ENCODE data around the gene TNFAIP8L3. TPM values are rescaled to one million over a fixed set of nuclear protein-coding genes. Genes with fewer than 3 reads are reported as not detected.

The TNFAIP8L3 gene
- total and polyA plus RNA-seq, 2 of the 4 experiments (the other 2 are of a cell fraction), result 0.29 to 0.90 TPM

DNA sequence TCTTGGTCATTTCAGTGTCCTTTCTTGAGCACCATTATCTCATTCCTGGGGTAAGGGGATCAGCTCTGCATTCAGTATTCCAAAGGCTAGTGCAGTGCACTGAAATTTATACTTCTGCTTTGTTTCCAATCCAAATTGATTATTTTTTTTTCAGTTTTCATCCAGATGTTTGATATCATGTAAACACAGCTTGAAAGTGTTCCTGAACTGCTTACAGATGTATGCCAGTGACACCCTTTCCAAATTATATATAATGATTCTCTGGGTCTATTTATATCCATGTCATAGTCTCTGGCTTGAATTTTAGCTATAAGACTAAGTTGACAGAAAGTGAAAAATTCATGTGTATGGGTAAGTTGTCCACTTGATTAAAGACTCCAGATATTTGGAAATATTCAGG, 11.8 kb upstream of the TNFAIP8L3 start:
- POLR2A ChIA-PET (ENCODE audit: unreplicated experiment), result no interaction called here
- H4K20me1 ChIP-seq (ENCODE audit: insufficient read depth, low read length), result no peaks in the 10 kb centered on the region
- in situ Hi-C loops (cut with MboI; ENCODE audit: low sequenced_read_pairs) (no loop called here), dilution Hi-C loops (cut with HindIII; ENCODE audit: low sequenced_read_pairs, unreplicated experiment) (no loop called here), intact Hi-C loops (cut with micrococcal nuclease) (no loop called here)
- H2BK5ac ChIP-seq (ENCODE audit: low read depth, low read length, poor library complexity, severe bottlenecking), result no peak overlapping the region
- H3K27me3 ChIP-seq (ENCODE audit: control insufficient read depth, insufficient read depth, low read length), result no peaks in the 10 kb centered on the region; the same call in 1 of the 2 replicates
- peaks cover 23% of the 10 kb centered on the region for H3K9me1 ChIP-seq (ENCODE audit: insufficient read depth, low read length)
- peaks cover 19% of the 10 kb centered on the region for H3K4me1 ChIP-seq (ENCODE audit: control insufficient read depth, insufficient read depth, low read length)
- no peak overlapping the region for H4K5ac ChIP-seq (ENCODE audit: low read depth, low read length)
- H2BK20ac ChIP-seq (ENCODE audit: low read depth, low read length), result no peak overlapping the region
- no peak overlapping the region for H2AFZ ChIP-seq (replicated peaks; ENCODE audit: low read length, poor library complexity)
- no peak overlapping the region for H4K8ac ChIP-seq (ENCODE audit: low read depth in 2 of 2, low read length in 2 of 2)
- no peak overlapping the region for H3K18ac ChIP-seq (ENCODE audit: low read depth, low read length)
- no peak overlapping the region for H3K27ac ChIP-seq (ENCODE audit: insufficient read depth, low read length)
- H3K79me1 ChIP-seq (ENCODE audit: low read depth in 1 of 2, low read length in 2 of 2), result no peaks in the 10 kb centered on the region
- H3K9ac ChIP-seq (ENCODE audit: low read depth, low read length), result no peak overlapping the region
- no peaks in the 10 kb centered on the region for H3K36me3 ChIP-seq (ENCODE audit: control insufficient read depth, insufficient read depth, low read length)
- no TSS peak for BruUV-seq (replicated peaks)
- H3K4me2 ChIP-seq (ENCODE audit: low read depth, low read length), result no peak overlapping the region
- TF ChIP-seq POLR2A (IDR thresholded peaks at IDR 0.05; ENCODE audit: low read depth, low read length), result no peak
- TF ChIP-seq, protein P1, sequence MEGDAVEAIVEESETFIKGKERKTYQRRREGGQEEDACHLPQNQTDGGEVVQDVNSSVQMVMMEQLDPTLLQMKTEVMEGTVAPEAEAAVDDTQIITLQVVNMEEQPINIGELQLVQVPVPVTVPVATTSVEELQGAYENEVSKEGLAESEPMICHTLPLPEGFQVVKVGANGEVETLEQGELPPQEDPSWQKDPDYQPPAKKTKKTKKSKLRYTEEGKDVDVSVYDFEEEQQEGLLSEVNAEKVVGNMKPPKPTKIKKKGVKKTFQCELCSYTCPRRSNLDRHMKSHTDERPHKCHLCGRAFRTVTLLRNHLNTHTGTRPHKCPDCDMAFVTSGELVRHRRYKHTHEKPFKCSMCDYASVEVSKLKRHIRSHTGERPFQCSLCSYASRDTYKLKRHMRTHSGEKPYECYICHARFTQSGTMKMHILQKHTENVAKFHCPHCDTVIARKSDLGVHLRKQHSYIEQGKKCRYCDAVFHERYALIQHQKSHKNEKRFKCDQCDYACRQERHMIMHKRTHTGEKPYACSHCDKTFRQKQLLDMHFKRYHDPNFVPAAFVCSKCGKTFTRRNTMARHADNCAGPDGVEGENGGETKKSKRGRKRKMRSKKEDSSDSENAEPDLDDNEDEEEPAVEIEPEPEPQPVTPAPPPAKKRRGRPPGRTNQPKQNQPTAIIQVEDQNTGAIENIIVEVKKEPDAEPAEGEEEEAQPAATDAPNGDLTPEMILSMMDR (conservative IDR thresholded peaks at IDR 0.05; ENCODE audit: low read depth, low read length), result no peak
- no peak for TF ChIP-seq MXI1 (IDR thresholded peaks at IDR 0.05; ENCODE audit: borderline replicate concordance, low read depth, low read length)
- TF ChIP-seq BHLHE40 (IDR thresholded peaks at IDR 0.05; ENCODE audit: low read depth, low read length), result no peak
- TF ChIP-seq RCOR1 (IDR thresholded peaks at IDR 0.05; ENCODE audit: insufficient replicate concordance, low read length), result no peak
- no peak for TF ChIP-seq SMC3 (IDR thresholded peaks at IDR 0.05; ENCODE audit: low read depth, low read length)
- TF ChIP-seq MAZ (IDR thresholded peaks at IDR 0.05; ENCODE audit: borderline replicate concordance, low read depth, low read length), result no peak
- TF ChIP-seq FOS (IDR thresholded peaks at IDR 0.05; ENCODE audit: low read depth, low read length), result no peak
- TF ChIP-seq RAD21 (IDR thresholded peaks at IDR 0.05; ENCODE audit: low read length), result no peak
- TF ChIP-seq, protein P2, sequence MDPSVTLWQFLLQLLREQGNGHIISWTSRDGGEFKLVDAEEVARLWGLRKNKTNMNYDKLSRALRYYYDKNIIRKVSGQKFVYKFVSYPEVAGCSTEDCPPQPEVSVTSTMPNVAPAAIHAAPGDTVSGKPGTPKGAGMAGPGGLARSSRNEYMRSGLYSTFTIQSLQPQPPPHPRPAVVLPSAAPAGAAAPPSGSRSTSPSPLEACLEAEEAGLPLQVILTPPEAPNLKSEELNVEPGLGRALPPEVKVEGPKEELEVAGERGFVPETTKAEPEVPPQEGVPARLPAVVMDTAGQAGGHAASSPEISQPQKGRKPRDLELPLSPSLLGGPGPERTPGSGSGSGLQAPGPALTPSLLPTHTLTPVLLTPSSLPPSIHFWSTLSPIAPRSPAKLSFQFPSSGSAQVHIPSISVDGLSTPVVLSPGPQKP (IDR thresholded peaks at IDR 0.05; ENCODE audit: borderline replicate concordance, low read depth, low read length), result no peak
- TF ChIP-seq, protein P3, sequence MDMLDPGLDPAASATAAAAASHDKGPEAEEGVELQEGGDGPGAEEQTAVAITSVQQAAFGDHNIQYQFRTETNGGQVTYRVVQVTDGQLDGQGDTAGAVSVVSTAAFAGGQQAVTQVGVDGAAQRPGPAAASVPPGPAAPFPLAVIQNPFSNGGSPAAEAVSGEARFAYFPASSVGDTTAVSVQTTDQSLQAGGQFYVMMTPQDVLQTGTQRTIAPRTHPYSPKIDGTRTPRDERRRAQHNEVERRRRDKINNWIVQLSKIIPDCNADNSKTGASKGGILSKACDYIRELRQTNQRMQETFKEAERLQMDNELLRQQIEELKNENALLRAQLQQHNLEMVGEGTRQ (IDR thresholded peaks at IDR 0.05; ENCODE audit: low read depth, low read length), result no peak
- TF ChIP-seq MAFK (IDR thresholded peaks at IDR 0.05; ENCODE audit: low read depth, low read length), result no peak
- TF ChIP-seq NFE2L2 (IDR thresholded peaks at IDR 0.05; ENCODE audit: low read depth, low read length), result no peak
- no peak for TF ChIP-seq CEBPB (IDR thresholded peaks at IDR 0.05; ENCODE audit: low read depth, low read length)
- H3K23ac ChIP-seq (ENCODE audit: low read depth, low read length), result no peak overlapping the region
- H2AK9ac ChIP-seq (replicated peaks; ENCODE audit: low read depth, low read length, poor library complexity), result no peak overlapping the region
- H3K4me3 ChIP-seq (ENCODE audit: insufficient read depth, low read depth, low read length), result no peak overlapping the region
- H2BK15ac ChIP-seq (ENCODE audit: low read depth, low read length), result no peak overlapping the region
- ATAC-seq (ENCODE audit: low read depth) (no peak), DNase-seq (no peak)
- no peak overlapping the region for H4K91ac ChIP-seq (ENCODE audit: insufficient read depth, low read depth, low read length)
- no peaks in the 10 kb centered on the region for H3K9me3 ChIP-seq (ENCODE audit: control insufficient read depth, insufficient read depth, low read length)
- H2BK120ac ChIP-seq (ENCODE audit: low read depth, low read length), result no peak overlapping the region
- no peak overlapping the region for H3K4ac ChIP-seq (ENCODE audit: low read depth, low read length)
- CTCF ChIA-PET, result interaction anchor here (0.6 kb wide), 1 partner anchor 56 kb away, joined by 6 read pairs; no protein-coding TSS in a partner anchor
- H2AK5ac ChIP-seq (ENCODE audit: low read depth, low read length), result no peak overlapping the region
- H3K56ac ChIP-seq (ENCODE audit: extremely low read depth, insufficient read depth, low read length), result no peak overlapping the region
- no peak overlapping the region for H3K14ac ChIP-seq (replicated peaks; ENCODE audit: low read depth, low read length)
